HG03571 (cell line): Measurements from ENCODE around the gene IL1R2.

Experiments used
- ATAC-seq: cut with Tn5 transposase; IDR thresholded peaks from one replicate; pipeline ENCODE4 v1.9.1; 2021; ENCODE audit not compliant: unreplicated experiment

IL1R2 gene

GRCh38 chr2:102037681-102038080 is 45.9 kb downstream of the IL1R2 start:
- no peak for ATAC-seq

GRCh38 chr2:102040229-102040628 is 48.5 kb downstream of the IL1R2 start:
- ATAC-seq: no peak

GRCh38 chr2:102041351-102041750 is 49.6 kb downstream of the IL1R2 start:
- no peak for ATAC-seq

GRCh38 chr2:102042196-102043081 is 50.7 kb downstream of the IL1R2 start:
- ATAC-seq: no peak

GRCh38 chr2:102043560-102043959 is 51.8 kb downstream of the IL1R2 start:
- no peak for ATAC-seq

- ATAC-seq: no peak
Measured at GRCh38 chr2:102044235-102044896, 52.6 kb downstream of the IL1R2 start.

GRCh38 chr2:102044967-102045489 is 53.3 kb downstream of the IL1R2 start:
- ATAC-seq: no peak

GRCh38 chr2:102045697-102046096 is 53.9 kb downstream of the IL1R2 start:
- no peak for ATAC-seq

- no peak for ATAC-seq
Measured at GRCh38 chr2:102046135-102046986, 54.6 kb downstream of the IL1R2 start.

GRCh38 chr2:102048465-102048864 is 56.7 kb downstream of the IL1R2 start:
- no peak for ATAC-seq

- ATAC-seq: no peak
Measured at GRCh38 chr2:102049756-102050443, 58.1 kb downstream of the IL1R2 start.

- no peak for ATAC-seq
Measured at GRCh38 chr2:102050854-102051391, 59.2 kb downstream of the IL1R2 start.

- no peak for ATAC-seq
Measured at GRCh38 chr2:102051692-102052277, 60.0 kb downstream of the IL1R2 start.

- ATAC-seq: no peak
Measured at GRCh38 chr2:102052365-102052764, 60.6 kb downstream of the IL1R2 start.

- no peak for ATAC-seq
Measured at GRCh38 chr2:102053096-102053495, 61.3 kb downstream of the IL1R2 start.

GRCh38 chr2:102055346-102055990 is 63.7 kb downstream of the IL1R2 start:
- no peak for ATAC-seq

- ATAC-seq: no peak
Measured at GRCh38 chr2:102056079-102056581, 64.4 kb downstream of the IL1R2 start.

GRCh38 chr2:102057502-102058292 is 65.9 kb downstream of the IL1R2 start:
- ATAC-seq: no peak
